Activated CD4-positive, alpha-beta T cell treated with anti-CD3 and anti-CD28 coated beads, Interleukin-2, Interleukin-4, amounts not matched to agents 100 ng/mL and 50 ng/mL, durations not matched to agents 16 hours and 8 hours (primary cell): Measurements from ENCODE around the gene SH2D3A.
"Not testable (repeated sequence)": the region's sequence is repeated elsewhere in the genome, so short reads cannot be mapped to it uniquely, and the experiment has no call there.

ENCODE experiments used
- DNase-seq: peaks from one replicate; pipeline ENCODE4 v3.0.0-alpha.2; 2020; ENCODE audit warnings: low spot score

Gene SH2D3A

DNA sequence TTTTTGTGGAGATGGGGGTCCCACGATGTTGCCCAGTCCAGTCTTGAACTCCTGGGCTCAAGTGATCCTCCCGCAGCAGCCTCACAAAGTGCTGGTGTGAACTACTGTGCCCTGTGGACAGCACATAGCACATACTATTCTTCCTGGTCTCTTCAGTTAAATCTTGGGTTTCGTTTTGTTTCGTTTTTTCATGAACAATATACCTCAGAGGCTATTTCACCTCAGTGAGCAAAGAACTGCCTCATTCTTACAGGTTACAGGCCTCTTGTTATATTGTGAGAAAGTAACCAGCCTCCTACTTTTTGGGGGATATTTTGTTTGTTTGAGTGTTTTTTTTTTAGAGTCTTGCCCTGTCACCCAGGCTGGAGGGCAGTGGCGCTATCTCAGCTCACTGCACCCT, 45.5 kb downstream of the SH2D3A start:
- DNase-seq, result no peak

DNA sequence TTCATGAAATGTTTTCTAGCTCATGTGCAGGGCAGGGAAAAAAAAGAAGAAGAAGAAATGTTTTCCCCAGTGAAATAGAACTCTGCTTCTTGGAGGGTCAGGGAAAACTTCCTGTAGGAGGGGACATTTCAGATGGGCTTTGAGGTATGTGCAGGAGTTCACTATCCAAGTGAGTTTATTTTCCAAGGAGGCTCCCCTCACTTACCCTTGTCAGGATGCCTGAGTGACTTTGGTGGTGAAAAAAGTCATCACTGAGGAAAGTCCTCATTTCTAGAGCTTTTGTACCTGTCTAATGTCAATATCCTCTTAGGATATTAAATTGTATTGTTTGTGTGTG, 46.1 kb downstream of the SH2D3A start:
- DNase-seq, result no peak

DNA sequence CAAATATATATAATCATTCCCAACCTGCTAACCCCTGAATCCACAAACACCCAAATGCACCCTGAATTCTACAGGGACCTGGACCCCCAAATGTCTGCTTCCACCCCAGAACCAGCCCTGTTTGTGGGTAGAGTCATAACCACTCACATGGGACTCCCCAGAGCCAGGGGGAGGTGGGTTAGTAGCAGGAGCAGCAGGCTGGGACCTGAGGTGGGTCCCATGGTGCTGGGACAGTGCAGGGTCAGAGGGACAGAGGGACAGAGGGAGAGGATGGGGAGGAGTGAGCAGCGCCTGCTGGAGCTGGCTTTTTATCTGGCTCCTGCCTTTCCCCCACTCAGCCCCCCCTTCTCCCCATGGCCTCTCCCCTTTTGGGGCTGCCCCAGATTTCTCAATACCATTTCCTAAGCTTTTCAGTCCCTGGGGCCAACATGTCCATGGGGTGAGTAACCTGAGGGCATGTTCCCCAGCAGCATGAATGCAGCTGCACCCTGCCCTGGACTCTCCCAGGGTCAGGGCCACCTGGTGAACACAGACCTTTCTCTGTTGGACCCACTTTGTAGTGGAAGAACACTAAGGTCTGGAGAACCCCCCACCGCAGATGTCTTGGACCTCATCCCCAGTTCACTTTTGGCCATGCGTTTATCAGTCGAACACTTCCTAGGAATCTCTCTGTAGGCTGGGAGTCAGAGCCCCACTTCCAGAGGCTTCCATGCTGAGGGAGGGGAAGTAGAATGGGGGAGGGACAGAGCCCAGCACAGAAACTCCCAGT, 46.7 kb downstream of the SH2D3A start, which contains the start of gene C3:
Gene C3, minus strand, starts transcription at position 282 of the 769 bp plus-strand sequence. Its CDS starts 61 bp downstream, at position 221.
- no peak for DNase-seq

DNA sequence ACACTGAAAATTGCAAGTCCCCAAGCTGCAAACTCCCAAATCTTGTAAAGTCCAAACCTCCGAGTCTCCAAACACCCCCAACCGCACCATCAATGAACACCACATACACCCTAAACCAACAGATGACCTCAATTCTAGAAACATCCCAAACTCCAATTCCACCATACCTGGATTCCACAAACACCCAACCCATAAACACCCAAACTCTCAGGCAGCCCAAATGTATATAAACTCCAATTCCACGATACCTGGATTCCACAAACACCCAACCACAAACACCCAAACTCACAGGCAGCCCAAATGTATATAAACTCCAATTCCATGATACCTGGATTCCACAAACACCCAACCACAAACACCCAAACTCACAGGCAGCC, 47.3 kb downstream of the SH2D3A start:
- DNase-seq, result no peak

DNA sequence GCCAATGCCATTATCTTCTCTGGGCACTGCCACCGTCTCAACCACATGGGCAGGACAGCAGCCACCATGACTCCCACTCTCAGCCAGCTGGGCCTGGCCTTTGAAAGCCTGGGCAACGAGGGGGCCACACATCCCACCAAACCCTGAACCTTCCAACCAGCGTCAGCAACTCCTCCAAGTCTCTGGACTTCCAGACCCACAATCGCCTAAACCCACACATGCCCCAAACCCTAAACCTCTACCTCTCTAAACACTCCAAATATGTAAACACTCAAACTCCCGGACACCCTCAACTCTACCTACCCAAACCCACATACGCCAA, 47.7 kb downstream of the SH2D3A start:
- DNase-seq, result no peak

DNA sequence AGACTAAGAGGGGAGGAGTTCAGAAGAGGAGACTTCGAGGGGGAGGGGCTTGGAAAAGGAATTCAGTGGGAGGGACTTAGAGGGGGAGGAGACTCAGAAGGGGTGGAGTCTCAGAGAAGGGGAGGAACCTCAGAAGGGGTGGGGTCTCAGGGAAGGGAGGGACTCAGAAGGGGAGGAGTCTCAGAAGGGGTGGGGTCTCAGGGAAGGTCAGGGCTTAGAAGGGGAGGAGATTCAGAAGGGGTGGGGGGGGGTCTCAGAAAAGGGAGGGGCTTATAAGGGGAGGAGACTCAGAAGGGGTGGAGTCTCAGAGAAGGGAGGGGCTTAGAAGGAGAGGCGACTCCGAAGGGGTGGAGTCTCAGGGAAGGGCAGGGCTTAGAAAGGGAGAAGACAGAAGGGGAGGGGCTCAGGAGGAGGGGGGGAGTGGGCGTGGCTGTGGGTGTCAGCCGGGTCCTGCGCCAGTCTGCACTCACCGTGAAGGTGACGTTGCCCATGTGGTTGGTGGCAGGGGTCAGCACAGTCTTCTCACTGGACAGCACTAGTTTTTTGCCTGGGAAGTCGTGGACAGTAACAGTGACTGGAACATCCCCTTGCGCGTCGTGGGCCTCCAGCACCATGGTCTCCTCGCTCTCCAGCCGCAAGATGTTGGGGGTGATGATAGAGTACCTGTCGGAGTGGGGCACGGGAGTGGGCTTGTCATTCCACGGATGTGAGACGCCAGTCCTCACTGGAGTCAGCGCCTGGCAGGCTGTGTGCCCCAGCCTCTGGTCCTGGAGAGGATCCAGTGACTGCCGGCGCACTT, 48.3 kb downstream of the SH2D3A start:
- no peak for DNase-seq

DNA sequence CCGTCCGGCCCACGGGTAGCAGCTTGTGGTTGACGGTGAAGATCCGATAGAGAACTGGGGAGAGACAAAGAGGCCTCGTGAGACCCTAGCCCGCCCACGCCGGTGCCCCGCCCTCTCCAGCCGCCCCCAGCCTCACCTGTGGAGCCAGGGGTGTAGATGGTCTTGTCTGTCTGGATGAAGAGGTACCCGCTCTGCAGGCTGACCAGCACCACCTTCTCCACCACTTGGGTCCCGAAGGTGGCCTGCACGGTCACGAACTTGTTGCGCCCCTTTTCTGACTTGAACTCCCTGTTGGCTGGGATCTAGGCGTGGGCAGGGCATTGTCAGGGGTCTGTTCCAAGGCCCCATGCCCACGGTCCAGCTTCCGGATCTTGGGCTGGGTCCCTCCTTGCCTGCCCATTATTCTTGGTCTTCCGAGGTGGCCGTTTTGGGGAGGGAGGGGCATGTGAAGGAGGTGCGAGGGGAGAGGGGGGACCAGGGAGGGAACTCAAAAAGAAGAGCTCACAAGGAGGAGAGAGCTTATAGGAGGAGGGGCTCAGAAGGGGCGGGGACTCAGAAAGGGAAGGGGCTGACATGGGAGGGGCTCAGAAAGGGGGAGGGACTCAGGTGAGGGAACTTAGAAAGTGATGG, 49.0 kb downstream of the SH2D3A start:
- no peak for DNase-seq

DNA sequence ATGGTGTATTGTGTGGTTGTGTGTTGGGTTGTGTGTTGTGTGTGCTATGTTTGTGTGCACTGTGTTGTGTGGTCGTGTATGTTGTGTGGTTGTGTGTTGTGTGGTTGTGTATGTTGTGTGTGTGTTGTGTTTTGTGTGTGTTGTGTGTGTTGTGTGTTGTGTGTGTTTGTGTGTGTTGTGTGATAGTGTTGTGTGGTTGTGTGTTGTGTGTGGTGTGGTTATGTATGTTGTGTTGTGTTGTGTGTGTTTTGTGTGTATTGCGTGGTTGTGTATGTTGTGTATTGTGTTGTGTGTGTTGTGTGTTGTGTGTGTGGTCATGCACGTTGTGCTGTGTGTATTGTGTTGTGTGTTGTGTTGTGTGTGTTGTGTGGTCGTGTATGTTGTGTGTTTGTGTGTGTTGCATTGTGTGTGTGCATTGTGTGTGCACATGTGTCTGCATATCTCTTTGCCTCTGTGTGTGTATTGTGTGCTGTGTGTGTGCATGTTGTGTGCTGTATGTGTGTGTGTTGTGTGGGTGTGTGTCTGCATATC, 49.7 kb downstream of the SH2D3A start:
- no peak for DNase-seq

DNA sequence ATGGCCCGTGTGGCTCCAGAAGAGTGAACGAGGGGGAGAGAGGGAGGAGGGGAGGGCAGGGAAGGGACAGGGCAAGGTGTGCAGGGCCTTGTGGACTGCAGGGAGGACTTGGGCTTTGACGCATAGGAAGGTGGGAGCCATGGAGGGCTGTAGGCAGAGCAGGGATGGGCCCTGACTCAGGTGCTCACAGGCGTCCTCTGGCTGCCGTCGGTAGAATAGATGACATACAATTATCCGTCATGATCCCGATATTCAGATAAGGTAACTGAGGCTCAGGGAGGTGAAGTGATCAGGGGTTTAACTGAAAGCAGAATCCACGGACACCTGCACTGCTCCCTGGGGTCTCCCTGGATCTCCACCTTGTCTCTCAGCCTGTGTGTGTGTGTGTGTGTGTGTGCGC, 50.2 kb downstream of the SH2D3A start:
- no peak for DNase-seq

DNA sequence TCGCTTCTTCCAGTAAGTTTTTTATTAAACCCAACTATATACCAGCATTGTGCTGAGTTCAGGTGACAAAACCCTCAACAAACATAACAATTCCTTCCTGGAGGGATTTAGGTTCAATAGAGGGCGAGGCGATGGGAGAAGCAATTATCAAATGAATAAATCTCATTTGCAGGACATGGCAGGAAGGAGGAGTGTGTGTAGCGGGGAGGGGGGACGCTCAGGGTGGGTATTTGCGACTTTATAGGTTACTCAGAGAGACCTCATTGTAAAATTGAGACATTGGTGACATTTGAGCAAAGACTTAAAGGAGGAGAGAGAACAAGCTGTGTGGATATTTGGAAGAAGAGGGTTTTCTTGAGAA, 50.6 kb downstream of the SH2D3A start:
- no peak for DNase-seq

DNA sequence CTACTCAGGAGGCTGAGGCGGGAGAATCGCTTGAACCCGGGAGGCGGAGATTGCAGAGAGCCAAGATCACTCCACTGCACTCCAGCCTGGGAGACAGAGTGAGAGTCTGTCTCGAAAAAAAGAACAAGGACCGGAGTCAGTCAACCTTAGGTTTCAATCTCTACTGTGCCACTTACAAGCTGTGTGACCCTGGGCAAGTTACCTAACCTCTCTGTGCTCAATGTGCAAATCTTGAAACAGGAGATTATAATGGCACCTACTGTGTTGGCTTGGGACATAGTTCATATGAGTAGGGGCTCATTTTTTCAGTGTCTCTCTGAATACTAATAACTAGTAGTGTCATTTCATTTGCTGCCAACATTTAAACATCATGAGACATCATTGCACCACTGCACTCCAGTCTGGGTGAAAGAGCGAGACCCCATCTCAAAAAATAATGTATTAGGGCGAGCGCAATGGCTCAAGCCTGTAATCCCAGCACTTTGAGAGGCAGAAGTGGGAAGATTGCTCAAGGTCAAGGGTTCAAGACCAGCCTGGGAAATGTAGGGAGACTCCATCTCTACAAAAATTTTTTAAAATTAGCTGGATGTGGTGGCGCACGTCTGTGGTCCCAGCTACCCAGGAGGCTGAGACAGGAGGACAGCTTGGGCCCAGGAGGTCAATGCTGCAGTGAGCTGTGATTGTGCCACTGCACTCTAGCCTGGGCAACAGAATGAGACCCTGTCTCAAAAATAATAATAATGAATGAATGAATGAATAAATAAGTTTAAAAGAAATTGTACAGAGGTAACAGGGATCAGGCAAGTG, 52.3 kb downstream of the SH2D3A start:
- DNase-seq, result no peak

DNA sequence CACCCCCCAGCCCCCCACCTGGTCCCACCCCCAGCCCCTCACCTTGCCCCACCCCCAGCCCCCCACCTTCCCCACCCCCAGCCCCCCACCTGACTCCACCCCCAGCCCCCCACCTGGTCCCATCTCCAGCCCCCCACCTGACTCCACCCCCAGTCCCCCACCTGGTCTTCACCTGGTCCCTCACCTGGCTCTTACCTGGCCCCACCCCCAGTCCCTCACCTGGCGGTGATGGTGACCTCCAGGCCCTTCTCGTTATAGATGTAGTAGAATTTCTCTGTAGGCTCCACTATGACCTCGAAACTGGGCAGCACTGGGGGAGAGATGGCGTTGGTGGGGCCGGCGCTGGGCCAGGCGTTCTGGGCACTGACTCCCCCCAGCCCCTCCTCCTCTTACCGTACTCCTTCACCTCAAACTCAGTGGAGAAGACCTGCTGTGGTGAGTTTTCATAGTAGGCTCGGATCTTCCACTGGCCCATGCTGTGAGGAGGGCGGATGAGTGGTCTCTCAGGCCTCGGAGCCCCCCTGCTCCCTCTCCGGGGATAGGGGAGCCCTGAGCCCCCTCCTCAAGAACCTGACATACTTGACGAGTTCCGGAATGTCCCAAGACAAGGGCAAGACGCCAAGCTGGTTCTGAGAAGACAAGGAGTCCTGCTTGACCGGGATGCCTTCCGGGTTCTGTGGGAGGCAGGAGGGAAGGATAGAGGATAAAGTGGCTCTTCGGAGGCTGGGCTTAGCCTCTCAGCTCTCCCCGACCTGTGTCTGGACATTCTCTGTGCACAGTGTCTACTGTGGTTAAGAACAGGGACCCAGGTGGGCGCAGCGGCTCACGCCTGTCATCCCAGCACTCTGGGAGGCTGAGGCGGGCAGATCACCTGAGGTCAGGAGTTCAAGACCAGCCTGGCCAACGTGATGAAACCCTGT, 53.2 kb downstream of the SH2D3A start:
- no peak for DNase-seq

DNA sequence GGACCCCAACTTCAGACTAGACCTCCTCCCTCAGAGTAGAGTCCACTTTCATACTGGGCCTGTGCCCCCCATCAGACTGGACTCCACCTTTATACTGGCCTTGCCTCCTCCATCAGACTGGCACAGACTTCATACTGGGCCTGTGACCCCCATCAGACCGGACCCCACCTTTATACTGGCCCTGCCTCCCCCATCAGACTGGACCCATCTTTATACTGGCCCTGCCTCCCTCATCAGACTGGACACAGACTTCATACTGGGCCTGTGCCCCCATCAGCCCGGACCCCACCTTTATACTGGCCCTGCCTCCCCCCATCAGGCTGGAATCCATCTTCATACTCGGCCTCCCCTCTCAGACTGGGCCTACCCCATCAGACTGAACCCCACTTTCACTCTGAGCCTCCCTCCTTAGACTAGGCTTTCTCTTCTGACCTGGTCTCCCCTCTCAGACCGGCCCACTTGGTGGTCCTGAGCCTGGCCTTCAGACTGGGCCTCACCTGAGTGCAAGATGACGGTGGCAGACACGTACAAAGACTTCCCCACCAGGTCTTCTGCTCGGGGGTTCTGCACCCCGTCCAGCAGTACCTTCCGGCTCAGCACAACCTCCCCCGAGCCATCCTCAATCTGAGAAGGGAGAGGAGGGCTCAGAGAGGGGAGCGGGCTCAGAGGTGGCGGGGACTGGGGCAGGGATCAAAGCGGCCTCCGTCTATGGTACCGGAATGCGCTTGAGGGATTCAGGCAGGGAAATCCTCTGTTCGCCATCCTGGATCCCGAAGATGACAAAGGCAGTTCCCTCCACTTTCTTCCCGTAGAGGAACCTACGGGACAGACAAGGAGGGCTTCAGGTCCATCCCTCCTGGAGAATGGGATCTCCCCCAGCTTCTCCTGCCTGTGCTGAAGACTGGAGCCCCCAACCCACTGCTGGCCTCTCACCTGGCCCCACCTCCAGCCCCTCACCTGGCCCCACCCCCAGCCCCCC, 54.3 kb downstream of the SH2D3A start:
- DNase-seq, result no peak

DNA sequence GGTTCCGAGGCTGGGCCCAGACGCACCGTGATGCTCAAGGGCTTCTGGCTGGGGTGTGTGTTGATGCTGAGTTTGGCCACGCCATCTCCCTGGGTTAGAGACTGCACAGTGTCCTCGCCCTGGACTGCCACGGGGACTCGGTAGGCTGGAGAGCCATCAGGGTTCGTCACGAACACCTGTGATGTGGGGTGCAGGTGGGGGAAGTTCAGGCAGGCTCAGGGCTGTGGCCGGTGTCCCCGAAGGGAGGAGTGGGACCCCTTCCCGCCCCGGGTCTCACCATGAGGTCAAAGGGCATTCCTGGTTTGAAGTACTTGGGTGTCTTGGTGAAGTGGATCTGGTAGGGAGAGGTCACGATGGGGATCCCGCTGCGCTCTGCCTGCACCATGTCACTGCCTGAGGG, 55.0 kb downstream of the SH2D3A start:
- DNase-seq, result no peak

DNA sequence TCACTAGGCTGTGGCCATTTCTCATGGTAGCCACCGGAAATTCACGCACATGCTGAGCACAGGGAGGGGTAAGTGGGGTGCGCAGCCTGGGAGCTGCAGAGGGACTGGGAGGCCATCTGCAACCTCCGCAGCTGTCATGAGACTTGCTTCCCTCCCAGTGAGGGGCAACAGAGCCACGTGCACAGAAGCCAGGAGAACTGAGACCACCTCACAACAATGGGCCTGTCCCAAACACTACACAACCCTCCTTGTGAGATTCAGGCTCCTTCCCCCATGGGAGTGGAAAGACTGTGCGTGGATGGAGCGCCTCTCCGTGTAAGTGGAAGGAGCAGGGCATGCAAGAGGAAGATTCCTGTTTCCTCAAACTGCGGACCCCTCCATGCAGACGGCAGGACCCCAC, 55.6 kb downstream of the SH2D3A start:
- DNase-seq, result no peak

DNA sequence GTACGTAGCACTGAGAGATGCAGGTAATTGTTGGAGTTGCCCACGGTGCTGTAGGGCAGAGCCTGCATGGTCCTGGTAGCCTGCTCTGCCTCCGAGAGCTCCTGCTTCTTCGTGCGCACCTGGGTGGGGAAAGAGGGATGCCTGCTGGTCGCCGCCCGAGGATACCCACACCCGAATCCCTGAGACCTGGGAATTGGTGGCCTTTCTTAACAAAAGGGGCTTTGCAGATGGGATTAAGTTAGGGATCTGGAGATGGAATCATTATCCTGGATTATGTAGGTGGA, 56.2 kb downstream of the SH2D3A start:
- DNase-seq, result no peak

DNA sequence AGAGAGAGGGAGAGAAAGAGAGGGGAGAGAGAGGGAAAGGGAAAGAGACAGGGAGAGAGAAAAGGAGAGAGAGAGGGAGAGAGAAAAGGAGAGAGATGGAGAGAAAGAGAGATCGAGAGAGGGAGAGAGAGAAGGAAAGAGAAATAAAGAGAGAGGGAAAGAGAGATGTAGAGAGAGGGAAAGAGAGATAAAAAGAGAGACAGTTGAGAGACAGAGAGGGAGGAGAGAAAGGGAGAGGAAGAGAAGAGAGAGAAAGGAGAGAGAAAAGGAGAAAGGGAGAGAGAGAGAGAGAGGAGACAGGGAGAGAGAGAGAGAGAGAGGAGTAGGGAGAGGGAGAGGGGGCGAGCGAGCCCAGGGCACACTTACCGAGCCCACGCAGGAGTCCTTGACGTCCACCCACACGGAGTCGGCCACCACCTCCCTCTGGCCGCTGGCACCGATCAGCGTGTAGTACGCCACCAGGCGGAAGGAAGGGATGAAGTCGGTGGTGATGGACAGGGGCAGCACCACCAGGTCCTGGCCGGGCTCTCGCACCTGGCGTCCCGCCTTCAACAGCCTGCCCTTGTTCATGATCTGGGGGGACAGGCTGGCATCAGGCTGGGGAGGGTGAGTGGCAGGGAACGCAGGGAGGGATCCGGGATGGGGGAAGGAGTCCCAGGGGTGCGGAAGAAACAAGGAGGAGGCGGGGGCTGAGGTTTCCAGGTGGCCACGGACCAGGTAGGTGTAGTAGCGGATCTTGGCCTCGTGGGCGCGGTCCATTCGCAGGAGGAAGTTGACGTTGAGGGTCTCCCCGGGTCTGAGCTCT, 56.8 kb downstream of the SH2D3A start:
- no peak for DNase-seq

DNA sequence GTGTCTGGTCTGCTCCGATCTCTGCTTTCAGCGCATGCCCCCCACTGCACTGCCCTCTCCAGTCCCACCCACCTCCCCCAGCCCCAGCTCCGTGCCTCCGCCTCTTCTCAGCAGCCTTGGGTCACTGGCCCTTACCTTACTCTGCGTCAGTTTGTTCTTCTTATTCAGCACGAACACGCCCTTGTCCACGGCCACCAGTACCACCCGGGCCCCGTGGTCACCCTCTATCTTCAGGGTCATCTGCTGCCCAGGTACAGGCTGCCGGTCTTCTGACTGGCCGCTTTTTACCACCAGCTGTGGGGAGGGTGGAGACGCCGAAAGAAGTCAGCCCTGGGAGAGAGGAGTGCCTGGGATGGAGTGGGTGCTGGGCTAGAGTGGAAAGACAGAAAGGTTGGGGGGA, 57.7 kb downstream of the SH2D3A start:
- no peak for DNase-seq

DNA sequence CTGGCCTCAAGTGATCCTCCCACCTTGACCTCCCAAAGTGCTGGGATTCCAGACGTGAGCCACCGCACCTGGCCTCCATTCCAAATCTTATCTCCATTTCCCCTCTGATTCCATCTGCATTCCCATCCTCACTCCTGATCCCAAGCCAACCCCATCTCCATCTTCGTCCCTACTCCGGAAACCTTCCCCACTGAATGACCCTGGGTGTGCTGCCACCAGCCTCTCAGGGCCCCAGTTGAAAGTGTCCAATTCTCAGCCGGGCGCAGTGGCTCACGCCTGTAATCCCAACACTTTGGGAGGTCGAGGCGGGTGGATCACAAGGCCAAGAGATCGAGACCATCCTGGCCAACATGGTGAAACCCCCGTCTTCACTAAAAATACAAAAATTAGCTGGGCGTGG, 58.3 kb downstream of the SH2D3A start:
- not testable (repeated sequence) for DNase-seq
